DMS153 (cell line): ENCODE data around the gene DNASE1L2.

Experiments used
- DNase-seq: peaks from one replicate; lab custom pipeline; 2025; lab: John Stamatoyannopoulos, UW

DNASE1L2 gene

DNA sequence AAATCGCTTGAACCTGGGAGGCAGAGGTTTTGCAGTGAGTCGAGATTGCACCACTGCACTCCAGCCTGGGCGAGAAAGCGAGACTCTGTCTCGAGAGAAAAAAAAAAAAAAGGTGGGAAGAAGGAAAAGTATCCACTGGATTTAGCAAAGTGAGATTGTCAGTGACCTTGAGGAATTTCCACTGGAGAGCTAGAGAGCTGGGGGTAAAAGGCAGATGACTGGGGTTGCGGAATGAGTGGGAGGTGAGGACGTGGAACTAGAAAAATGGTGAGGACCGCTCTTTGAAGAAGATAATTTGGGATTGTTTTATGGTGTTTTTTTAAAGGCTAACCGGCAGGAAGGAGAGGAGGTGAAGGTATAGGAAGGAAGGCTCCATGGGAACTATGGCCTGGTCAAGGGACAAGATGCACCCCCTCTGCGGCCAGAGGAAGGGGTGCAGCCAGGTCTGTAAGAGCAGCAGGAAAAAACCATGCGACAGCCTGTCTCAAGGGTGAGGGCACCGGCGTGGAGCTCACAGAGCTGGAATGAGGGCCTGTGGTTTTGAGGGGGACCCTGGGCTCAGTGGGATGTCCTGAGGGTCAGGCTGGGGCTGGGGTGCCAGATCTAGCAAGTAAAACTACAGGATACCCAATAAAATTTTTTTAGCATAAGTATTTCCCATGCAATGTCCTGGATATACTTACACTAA is 31.7 kb upstream of the DNASE1L2 start:
- no peak for DNase-seq

DNA sequence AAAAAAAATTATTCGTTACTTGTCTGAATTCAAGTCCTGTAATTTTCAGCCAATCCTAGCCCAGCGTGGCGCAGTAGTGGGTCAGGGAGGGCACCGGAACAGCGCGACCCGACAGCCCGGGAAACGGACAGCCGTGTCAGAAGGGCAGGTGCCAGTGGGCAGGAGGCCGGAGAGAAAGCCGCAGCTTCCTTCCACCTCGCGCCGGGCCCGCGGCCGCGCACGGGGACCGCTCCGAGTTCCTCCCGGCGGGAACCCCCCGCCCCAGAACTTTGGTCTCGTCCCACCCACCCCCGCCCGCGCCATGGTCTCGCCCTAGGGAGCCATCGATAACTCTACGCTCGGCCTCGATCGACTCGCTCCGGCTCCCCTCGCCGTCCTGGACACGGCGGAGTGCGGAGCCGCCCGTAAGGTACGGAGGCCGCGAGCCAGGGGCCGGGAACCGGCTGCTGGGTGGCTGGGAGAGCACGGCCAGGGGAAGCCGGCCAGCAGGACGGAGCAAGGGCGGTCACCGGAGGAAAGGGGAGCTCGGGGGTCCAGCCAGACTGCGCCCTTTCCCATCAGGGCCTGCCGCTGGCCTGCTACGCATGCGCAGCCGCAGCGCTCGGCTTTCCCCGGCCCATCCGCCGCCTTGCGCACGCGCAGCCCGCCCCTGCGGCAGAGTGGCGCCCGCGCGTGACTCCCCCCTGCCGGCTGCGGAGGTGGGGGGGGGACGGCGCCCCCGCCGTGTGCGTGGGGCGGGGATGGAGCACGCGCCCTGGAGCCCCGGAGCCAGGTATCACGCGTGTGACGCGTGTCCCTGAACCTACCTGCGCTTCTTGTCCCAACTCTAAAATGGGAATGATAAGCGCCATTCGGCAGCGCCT is 30.9 kb upstream of the DNASE1L2 start, which contains the start of gene MLST8:
MLST8 (plus strand) TSS at position 351 of the 863 bp plus-strand sequence. CDS start 632 bp downstream, outside the sequence.
- DNase-seq, result peak; percentile 69

DNA sequence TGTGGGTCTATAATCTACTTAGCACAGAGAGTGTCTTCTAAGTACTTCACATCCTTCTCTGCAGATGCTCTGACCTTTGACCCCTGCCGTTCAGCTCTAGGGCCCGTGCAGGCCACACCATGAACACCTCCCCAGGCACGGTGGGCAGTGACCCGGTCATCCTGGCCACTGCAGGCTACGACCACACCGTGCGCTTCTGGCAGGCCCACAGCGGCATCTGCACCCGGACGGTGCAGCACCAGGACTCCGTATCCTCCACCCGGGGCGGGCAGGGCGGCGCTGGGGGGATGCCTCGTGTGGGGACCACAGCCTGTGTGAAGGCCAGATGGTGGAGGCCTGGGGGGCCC is 30.3 kb upstream of the DNASE1L2 start:
- DNase-seq, result no peak

DNA sequence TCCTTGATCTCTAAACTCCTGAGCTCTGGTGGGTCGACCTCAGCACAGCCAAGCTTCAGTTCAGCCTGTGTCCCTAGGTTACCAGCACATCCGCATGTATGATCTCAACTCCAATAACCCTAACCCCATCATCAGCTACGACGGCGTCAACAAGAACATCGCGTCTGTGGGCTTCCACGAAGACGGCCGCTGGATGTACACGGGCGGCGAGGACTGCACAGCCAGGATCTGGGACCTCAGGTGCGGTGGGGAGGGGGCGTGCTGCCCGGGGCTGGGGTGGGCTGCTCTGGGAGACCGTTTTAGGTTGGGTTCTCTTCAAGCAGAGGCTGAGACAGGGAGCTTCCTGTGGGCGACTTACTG is 29.8 kb upstream of the DNASE1L2 start:
- DNase-seq, result no peak

DNA sequence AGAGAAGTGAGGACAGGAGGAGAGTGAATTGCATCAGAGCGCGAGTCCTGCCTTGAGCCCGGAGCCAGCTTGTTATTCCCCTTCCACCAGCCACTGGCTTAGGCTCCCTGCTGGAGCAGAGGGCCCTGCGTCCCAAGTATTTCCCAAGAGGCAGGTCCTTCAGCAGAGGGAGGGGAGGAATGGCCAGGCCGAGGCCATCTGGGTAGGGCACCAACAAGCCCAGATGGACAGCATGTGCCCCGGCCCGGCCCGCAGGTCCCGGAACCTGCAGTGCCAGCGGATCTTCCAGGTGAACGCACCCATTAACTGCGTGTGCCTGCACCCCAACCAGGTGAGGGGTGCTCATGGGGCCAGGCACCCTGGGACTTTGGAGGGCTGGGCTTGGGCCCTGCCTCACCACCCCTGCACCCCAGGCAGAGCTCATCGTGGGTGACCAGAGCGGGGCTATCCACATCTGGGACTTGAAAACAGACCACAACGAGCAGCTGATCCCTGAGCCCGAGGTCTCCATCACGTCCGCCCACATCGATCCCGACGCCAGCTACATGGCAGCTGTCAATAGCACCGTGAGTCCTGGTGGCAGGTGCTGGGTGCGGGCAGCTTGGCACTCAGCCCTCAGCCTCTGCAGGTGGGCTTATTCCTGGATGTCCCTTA is 29.3 kb upstream of the DNASE1L2 start:
- no peak for DNase-seq

DNA sequence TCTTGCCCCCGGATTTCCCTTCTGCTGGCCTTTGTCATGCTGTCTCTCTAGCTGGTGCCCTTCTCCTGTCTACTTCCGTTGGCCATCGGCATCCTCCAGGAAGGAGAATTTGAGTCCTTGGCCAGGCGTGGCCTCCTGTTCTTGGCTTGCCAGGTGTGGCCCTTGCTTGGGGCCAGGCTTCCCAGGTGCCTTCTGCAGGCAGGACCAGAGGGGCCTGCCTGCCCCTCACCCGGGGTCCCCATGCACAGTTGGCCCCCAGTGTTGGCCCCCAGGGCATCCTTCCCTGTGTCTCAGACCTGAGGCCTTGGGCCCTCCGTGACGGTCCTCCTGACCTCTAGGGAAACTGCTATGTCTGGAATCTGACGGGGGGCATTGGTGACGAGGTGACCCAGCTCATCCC is 28.4 kb upstream of the DNASE1L2 start:
- DNase-seq, result no peak

DNA sequence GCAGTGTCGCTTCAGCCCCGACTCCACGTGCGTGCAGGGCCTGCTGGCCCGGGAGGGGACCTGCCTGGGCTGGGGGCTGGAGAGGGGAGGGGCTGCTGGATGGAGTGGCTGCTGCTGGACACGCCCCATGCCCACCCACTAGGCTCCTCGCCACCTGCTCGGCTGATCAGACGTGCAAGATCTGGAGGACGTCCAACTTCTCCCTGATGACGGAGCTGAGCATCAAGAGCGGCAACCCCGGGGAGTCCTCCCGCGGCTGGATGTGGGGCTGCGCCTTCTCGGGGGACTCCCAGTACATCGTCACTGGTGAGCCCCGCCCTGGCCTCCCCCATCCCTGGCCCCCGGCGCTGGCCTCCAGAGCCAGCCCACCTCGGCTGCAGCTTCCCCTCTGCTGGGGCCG is 27.9 kb upstream of the DNASE1L2 start:
- DNase-seq, result no peak

DNA sequence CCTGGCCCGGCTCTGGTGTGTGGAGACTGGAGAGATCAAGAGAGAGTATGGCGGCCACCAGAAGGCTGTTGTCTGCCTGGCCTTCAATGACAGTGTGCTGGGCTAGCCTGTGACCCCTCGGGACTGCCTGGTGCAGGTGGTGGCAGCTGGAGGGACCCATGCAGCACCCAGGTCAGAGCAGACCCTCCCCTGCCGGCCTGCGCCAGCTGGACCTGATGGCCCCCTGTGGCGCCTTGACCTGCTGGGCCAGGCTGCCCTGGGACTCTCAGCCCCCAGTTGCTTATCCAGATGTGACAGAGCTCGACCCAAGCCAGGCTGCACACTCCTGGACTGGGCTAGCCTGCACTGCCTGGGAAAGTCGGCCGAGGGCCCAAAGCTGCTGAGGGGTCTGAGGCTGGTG is 27.5 kb upstream of the DNASE1L2 start:
- no peak for DNase-seq

DNA sequence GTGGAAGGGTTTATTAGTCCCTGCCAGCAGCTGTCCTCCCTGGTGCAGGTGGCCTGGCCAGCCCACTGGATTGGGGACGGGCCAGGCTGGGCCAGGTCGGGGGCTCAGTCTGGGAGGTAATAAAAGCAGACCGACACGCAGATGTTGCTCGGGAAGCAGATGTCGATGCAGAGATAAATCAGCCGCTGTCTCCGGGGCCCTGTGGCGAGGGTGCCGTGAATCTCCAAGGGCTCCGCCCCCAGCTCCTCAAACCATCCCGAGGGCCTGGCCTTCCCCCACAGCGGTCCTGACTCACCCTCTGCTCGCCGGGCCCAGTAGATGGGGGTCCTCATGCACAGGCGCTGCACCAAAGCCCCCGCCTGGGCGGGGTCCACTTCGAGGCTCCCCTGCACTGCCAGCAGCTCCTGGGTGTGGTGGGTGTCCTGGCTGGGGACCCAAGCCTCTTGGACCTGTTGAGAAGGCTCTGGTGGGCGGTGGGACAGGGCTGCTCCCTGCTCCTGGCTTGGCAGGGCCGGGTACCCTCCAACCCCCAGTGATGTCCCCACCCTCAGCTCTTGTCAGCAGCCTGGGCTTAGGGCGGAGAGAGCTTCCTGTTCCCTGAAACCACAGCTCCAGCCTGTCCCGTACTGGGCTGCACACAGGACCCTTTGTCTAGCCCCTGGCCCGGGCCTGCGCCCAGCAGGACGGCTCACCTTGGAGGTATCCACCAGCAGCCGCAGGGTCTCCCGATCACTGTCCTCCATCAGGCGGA is 26.8 kb upstream of the DNASE1L2 start:
- DNase-seq, result no peak

DNA sequence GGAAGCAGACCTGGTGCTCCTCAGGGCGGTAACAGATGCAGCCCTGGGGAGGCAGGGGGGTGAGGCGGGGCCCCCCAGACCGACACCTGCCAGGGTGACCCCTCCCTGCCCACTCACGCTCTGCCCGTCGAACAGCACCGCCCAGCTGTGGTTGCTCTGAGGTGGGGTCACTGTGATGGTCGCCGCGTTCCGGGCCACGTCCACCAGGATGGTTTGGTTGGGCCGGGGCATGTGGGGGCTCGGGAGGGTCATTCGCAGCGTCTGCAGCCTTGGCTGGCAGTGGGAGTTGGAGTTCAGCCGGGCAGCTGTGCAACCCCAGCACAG is 26.3 kb upstream of the DNASE1L2 start:
- DNase-seq, result no peak

DNA sequence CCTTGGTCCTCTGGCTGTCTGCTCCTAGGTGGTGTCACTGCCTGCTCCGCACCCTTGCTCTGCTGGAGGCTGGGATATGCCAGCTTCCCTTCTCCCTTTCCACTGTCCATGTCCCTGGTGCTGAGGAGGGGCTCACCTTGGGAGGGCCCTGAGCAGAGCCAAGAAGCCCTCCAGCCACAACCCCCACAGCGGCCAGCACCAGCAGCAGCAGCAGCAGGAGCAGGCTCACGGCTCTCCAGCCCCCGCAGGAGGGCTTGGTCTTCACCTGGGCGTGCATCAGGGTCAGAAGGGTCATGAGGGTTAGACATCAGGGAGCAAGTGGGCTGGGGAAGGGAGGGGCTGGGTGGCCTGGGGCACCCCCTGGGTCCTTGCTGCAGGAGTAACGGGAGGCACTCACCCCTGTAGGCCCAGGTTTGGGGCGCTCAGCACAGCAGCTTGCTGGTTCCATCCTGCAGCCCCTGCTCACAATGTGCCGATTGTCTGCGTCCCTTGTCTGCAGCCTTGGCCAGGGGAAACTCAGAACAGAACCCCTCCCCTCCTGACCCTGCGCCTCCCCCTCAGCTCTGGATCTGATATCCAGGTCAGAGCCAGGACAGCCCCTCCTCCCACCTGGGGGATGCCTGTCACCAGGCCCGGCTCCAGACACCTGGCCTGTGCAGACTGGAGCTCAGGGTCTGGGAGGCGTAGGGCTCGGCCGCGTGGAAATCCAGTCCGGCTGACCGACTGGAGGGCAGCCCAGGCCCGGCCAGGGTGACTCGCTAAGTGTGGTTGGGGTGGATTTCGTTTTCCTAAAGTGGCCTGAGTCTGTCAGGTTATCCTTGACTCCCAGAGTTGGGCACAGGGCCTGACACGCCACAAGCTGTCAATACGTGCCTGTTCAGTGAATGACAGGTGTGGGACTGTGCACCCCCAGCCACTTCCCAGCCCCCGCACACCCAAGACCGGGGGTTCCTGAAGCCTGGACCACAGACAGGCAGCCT is 25.6 kb upstream of the DNASE1L2 start, which contains the start of gene BRICD5:
BRICD5 (minus strand) TSS at position 478 of the 980 bp plus-strand sequence; CDS start at position 448, 30 bp downstream.
- no peak for DNase-seq

DNA sequence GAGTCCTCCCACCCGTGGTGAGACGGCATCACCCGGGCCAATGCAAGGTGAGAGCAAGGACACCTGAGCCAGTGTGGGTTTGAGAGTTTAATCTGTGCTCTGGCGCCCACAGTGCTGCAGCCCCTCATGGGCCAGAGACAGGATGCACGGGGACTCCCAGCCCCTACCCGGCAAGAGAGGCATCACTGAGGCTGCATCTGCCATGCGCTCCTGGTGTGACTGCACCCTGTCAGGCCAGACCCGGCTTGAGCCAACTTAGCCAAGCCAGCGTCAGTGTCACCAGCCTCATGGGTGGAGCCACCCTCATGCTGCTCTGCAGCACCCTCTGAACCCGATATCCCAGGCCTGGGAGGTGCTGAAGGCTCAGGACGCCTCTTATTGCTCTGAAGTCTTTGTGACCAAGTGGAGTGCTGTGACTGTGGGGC is 24.3 kb upstream of the DNASE1L2 start:
- DNase-seq, result no peak

DNA sequence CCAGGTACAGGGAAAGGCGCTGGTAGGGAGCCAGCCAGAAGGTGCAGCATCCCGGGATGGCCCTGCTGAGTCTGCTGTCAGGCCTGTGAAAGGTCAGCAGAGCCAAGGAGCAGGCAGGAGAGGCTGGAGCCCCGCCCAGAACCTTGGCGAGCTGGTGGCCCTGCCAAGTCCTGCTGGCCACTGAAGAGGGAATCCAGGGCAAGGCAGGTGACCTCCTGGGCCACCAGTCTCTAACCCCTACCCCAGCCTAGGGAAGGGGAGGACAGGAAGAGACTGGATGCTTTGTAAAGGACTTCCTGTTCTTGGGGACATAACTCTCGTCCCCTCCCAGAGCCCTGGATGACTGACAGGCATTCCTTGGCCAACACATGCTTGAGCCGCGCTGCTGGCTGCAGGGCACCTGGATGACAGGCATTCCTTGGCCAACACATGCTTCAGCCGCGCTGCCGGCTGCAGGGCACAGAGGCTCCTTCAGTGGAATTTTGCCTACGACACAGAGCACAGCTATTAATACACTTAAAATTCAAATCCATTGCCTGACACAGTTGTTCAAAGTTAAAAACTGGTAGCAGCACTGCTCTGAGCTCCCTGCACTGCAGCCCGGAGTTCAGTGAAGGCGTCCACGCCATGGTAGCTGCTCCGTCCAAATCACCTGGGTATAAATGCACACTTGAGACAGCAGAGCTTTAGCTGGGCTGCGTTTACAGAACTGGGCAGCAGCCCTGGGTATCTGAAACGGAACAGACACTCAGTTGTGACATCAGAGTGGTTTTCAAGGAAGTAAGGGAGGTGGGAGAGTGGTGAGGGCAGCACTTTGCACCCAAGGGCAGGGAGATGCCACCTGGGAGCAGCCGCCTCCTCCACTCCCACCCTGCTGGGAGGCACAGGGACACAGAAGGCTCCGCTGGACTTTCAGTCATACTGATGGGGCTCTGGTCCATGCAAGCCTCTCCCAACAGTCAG is 23.6 kb upstream of the DNASE1L2 start:
- DNase-seq, result no peak

DNA sequence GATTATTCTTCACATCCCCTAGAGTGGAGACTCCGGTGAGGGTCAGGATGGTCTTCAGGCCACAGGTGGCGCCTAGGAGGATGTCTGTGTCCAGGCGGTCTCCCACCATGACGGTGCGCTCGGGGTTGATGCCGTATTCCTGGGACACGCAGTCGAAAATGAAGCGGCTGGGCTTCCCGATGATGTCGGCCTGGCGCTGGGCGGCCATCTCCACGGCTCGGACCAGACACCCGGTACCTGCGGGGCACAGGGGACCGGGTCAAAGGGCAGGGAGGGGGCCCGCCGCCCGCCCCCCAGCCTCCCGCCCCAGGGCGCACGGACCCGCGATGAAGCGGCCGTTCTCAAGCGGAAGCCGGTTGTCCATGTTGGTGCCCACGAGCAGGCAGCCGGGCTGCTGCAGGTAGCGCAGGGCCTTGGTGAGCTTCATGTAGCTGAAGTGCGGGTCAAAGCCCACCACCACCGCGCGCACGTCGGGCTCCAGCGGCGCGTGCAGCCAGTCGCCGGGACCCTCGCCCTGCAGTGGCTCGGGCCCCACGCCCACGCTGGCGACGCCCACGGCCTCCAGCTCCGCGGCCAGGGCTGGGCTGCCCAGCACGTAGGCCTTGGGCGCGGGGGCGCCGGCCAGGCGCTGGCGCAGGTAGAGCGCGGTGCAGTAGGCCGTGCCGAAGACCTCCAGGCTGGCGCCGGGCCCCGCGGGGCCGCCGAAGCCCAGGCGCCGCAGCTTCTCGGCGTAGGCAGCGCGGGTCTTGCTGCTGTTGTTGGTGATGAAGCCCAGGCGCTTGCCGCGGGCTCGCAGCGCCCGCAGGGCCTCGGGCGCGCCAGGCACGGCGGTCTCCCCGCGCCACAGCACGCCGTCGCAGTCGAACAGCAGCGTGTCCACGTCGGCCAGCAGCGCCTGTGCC is 22.2 kb upstream of the DNASE1L2 start:
- no peak for DNase-seq

DNA sequence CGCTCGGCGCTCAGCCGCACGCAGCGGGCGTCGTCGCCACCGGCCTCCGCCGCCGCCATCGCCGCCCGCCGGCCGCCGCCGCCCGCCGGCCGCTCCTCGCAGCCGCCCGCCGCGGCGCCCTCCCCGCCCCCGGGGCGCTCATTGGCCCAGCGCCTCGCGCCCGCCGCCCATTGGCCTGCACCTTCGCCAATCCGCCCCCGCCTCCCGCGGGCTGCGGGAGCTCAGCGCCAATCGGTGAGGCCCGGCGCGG is 21.6 kb upstream of the DNASE1L2 start, which contains the start of gene PGP:
PGP (minus strand) TSS at position 122 of the 250 bp plus-strand sequence; CDS start at position 59, 63 bp downstream.
- DNase-seq, result no peak

DNA sequence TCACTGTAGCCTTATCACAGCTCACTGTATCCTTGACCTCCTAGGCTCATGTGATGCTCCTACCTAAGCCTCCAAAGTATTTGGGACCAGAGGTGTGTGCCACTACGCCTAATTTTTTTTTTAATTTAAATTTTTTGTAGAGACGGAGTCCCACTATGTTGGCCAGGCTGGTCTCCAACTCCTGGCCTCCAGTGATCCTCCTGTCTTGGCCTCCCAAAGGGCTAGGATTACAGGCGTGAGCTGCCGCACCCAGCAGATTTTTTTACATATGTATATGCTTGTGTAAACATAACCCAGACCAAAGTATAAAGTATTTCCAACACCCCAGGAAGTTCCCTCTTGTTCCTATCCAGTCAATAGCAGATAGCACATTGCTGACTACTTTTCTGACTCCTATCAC is 19.9 kb upstream of the DNASE1L2 start:
- no peak for DNase-seq

DNA sequence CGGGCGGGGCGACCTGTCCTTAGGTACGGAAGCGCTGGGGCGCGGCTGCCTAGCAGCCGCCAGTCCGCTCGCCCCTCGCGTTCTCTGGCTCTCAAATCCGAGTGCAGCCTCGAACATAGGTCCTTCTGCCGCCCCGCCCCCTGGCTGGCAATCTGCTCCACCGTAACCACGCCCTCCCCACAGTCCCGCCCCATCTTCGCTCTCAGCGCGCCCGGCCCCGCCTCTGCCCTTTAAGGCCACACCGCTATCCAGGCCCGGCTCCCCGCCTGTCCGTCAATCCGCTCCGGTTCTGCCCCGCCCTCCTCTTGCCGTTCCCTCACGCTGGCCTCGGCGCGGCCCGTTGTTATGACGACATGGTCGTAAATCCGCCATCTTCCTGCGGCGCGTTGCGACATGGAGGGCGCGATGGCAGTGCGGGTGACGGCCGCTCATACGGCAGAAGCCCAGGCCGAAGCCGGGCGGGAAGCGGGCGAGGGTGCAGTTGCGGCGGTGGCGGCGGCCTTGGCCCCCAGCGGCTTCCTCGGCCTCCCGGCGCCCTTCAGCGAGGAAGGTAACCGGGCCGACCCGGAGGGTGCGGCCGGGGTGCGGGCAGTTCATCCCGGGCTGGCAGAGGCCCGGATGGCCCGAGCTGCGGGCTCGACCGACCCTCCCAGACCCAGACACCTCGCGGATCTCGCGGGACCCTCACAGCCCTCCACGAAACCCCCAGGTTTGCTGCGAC is 12.9 kb upstream of the DNASE1L2 start, which contains the start of gene E4F1:
E4F1 (plus strand) TSS at position 371 of the 721 bp plus-strand sequence; CDS start at position 394, 23 bp downstream.
- peak; percentile 99 for DNase-seq

DNA sequence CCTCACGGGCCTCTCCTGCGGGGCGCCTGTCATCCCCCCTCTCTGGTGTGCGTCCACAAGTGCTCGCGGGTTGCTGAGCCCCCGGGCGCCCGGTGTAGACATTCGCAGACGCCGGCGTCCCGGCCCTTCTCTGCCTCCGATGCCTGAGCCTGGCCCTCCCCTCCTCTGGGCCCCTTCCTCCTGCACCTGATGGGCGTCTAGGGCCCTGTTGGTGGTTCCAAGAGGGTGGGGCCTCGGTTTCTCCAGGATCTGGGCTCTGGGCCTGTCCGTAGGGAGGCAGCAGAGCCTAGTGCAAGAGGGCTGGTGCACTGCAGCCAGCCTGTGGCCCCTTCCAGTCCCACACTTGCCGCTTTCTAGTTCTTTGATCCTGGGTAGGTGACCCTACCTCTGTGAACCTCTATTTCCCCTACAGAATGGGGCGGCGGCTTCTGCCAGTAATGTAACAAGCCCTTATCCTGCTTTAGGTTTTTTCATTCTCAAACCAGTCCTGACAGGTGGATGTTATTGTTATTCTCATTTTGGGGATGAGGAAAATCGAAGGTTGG is 12.2 kb upstream of the DNASE1L2 start:
- peak; percentile 20 for DNase-seq
